ENCODE data around the gene UNC119.

DNA sequence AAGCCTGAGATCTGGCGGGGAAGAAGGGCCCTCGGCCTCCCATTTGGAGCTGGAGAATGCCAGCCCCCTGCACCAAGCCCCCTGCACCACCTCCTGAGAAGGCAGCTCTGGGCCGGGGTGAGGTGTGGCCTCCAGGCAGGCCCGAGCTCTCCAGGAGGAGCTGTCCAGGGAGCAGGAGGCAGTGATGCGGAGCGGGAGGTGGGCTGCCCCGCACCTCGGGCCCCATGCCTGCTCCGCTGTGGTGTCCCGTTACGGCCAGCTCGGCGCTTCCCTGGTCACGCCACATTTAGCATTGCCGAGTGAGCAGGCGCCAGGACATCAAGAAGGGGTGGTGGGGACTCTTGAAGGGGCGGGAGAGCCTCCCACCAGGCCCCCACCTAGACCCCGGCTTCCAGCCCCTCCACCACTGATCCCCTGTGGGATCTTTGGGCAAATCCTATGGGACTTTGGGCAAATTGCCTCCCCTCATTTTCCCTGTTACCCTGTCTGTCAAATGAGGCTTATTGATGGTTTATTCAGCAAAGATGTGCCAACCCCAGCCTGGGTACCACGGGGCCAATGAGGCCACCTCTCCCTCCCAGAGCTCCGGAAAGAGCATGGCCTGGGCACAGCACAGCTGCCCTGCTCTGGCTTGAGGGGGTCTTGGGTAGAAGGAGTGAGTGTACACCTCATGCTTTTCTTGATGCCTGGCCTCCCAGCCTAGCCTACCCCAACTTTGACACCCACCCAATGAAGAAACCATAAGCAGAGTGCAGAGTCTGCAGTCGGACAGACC, 30.9 kb downstream of the UNC119 start:
- TF ChIP-seq, protein P1, sequence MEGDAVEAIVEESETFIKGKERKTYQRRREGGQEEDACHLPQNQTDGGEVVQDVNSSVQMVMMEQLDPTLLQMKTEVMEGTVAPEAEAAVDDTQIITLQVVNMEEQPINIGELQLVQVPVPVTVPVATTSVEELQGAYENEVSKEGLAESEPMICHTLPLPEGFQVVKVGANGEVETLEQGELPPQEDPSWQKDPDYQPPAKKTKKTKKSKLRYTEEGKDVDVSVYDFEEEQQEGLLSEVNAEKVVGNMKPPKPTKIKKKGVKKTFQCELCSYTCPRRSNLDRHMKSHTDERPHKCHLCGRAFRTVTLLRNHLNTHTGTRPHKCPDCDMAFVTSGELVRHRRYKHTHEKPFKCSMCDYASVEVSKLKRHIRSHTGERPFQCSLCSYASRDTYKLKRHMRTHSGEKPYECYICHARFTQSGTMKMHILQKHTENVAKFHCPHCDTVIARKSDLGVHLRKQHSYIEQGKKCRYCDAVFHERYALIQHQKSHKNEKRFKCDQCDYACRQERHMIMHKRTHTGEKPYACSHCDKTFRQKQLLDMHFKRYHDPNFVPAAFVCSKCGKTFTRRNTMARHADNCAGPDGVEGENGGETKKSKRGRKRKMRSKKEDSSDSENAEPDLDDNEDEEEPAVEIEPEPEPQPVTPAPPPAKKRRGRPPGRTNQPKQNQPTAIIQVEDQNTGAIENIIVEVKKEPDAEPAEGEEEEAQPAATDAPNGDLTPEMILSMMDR (conservative IDR thresholded peaks at IDR 0.05 in 1 of 2, IDR thresholded peaks at IDR 0.05 in 1 of 2; ENCODE audit: low read depth in 1 of 2, low read length in 2 of 2): no peak
- TF ChIP-seq EZH2 (IDR thresholded peaks at IDR 0.05; ENCODE audit: low read length, missing control alignments): no peak
